Mesothelial cell of epicardium (in vitro differentiated cells): ENCODE results near the gene ZNF562. TPM values are rescaled to one million over a fixed set of nuclear protein-coding genes. Genes with fewer than 3 reads are reported as not detected.
"Not testable (repeated sequence)": the region's sequence is repeated elsewhere in the genome, so short reads cannot be mapped to it uniquely, and the experiment has no call there.

ENCODE experiments used
- DNase-seq, 2 experiments: peaks; one replicate each; pipeline ENCODE4 v3.0.0; 2021; ENCODE audit warnings: low spot score in 2 of 2; ENCODE audit not compliant: unreplicated experiment in 2 of 2
- H3K27ac Mint-ChIP-seq: 2 replicates; pipeline ENCODE4 v1.8.0; 2021; ENCODE audit warnings: mixed read lengths
- H3K27me3 Mint-ChIP-seq: 2 replicates; pipeline ENCODE4 v1.8.0; 2021; ENCODE audit warnings: low read depth, mixed read lengths
- H3K36me3 Mint-ChIP-seq: 2 replicates; pipeline ENCODE4 v1.8.0; 2021; ENCODE audit warnings: mixed read lengths
- H3K4me1 Mint-ChIP-seq: 2 replicates; pipeline ENCODE4 v1.8.0; 2021; ENCODE audit warnings: mixed read lengths
- H3K4me3 Mint-ChIP-seq: 2 replicates; pipeline ENCODE4 v1.8.0; 2021; ENCODE audit warnings: mild to moderate bottlenecking, moderate library complexity, mixed read lengths
- H3K9me3 Mint-ChIP-seq: 2 replicates; pipeline ENCODE4 v1.8.0; 2021; ENCODE audit warnings: mixed read lengths
- total RNA-seq: library from RNA; stranded (reverse); gene quantifications from 3 replicates; pipeline ENCODE4 v1.2.1, GENCODE V29; 2021
- TF ChIP-seq, protein P1 (sequence below): fragments of 200-600 bp; sonication (generic); IDR thresholded peaks from one replicate; pipeline ENCODE4 v1.5.0; 2021; ENCODE audit warnings: antibody characterized with exemption; ENCODE audit not compliant: unreplicated experiment

Gene ZNF562
- total RNA-seq, 1 donor from 2014 or later: 30.2 TPM

GRCh38 chr19:9705836-9706235, 30.9 kb upstream of the ZNF562 start:
- H3K27ac Mint-ChIP-seq: no peak overlapping the region

GRCh38 chr19:9702186-9702585, 27.3 kb upstream of the ZNF562 start:
- Mint-ChIP-seq H3K9me3 (peaks cover 58% of the 10 kb centered on the region), H3K36me3 (no peaks in the 10 kb centered on the region), H3K27ac (no peak overlapping the region), H3K27me3 (no peaks in the 10 kb centered on the region), H3K4me3 (no peak overlapping the region), H3K4me1 (no peaks in the 10 kb centered on the region)
- TF ChIP-seq, protein P1, sequence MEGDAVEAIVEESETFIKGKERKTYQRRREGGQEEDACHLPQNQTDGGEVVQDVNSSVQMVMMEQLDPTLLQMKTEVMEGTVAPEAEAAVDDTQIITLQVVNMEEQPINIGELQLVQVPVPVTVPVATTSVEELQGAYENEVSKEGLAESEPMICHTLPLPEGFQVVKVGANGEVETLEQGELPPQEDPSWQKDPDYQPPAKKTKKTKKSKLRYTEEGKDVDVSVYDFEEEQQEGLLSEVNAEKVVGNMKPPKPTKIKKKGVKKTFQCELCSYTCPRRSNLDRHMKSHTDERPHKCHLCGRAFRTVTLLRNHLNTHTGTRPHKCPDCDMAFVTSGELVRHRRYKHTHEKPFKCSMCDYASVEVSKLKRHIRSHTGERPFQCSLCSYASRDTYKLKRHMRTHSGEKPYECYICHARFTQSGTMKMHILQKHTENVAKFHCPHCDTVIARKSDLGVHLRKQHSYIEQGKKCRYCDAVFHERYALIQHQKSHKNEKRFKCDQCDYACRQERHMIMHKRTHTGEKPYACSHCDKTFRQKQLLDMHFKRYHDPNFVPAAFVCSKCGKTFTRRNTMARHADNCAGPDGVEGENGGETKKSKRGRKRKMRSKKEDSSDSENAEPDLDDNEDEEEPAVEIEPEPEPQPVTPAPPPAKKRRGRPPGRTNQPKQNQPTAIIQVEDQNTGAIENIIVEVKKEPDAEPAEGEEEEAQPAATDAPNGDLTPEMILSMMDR: no peak
- no peak for DNase-seq

More at GRCh38 chr19:9705836-9706235, 30.9 kb upstream of the ZNF562 start:
- H3K27me3 Mint-ChIP-seq: no peaks in the 10 kb centered on the region
- peaks cover 2% of the 10 kb centered on the region for H3K36me3 Mint-ChIP-seq
- no peak for DNase-seq
- H3K9me3 Mint-ChIP-seq: peaks cover 69% of the 10 kb centered on the region
- no peaks in the 10 kb centered on the region for H3K4me1 Mint-ChIP-seq
- H3K4me3 Mint-ChIP-seq: no peak overlapping the region
- TF ChIP-seq, protein P1: no peak

DNA sequence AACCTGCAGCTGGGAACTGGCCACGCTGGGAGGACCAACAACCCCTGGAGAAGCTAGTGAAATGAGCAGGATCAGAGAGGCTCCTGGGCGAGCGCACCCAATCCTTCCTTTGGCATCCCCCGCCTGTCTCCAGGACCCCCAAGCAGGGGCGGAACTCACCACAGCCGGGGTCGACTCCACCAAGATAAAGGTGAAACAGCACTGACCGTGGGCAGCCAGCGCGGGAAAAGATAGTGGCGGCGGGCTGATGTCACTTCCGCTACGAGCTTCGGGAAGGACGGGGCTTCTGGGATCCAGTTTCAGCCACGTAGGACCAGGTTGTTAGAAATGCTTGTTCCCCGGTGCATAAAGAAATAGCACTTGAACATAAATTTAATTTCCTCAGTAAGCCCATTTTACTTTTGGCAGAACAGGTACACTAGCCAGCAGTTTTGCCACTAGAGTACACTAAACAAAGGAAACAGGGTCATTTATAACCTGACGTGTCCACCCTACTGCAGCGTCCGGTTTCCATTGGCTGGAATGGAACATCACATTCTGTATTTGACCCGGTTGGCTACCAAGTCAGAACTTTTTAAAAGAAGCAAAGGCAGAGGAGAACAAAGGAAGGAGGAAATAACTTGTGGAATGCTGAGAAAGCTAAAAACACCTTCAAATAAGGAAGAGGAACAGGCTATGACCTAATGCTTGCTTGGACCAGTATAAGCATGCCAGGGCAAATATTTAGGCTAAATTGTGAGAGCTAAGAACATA, 25.5 kb upstream of the ZNF562 start:
- no peak for DNase-seq
- no peak overlapping the region for H3K4me3 Mint-ChIP-seq
- H3K9me3 Mint-ChIP-seq: peaks cover 58% of the 10 kb centered on the region
- H3K36me3 Mint-ChIP-seq: no peaks in the 10 kb centered on the region
- TF ChIP-seq, protein P1: no peak
- H3K4me1 Mint-ChIP-seq: no peaks in the 10 kb centered on the region
- H3K27me3 Mint-ChIP-seq: no peaks in the 10 kb centered on the region
- H3K27ac Mint-ChIP-seq: no peak overlapping the region

GRCh38 chr19:9690301-9690700, 15.4 kb upstream of the ZNF562 start:
- not testable (repeated sequence) for DNase-seq, H3K27ac Mint-ChIP-seq, H3K4me1 Mint-ChIP-seq, H3K4me3 Mint-ChIP-seq, H3K27me3 Mint-ChIP-seq
- Mint-ChIP-seq H3K36me3 (peaks cover 20% of the 10 kb centered on the region), H3K9me3 (peaks cover 61% of the 10 kb centered on the region)

GRCh38 chr19:9679996-9680395, 5.1 kb upstream of the ZNF562 start:
- not testable (repeated sequence) for H3K4me3 Mint-ChIP-seq, H3K4me1 Mint-ChIP-seq, H3K27me3 Mint-ChIP-seq, H3K27ac Mint-ChIP-seq, DNase-seq
- Mint-ChIP-seq H3K36me3 (peaks cover 20% of the 10 kb centered on the region), H3K9me3 (peaks cover 24% of the 10 kb centered on the region)

DNA sequence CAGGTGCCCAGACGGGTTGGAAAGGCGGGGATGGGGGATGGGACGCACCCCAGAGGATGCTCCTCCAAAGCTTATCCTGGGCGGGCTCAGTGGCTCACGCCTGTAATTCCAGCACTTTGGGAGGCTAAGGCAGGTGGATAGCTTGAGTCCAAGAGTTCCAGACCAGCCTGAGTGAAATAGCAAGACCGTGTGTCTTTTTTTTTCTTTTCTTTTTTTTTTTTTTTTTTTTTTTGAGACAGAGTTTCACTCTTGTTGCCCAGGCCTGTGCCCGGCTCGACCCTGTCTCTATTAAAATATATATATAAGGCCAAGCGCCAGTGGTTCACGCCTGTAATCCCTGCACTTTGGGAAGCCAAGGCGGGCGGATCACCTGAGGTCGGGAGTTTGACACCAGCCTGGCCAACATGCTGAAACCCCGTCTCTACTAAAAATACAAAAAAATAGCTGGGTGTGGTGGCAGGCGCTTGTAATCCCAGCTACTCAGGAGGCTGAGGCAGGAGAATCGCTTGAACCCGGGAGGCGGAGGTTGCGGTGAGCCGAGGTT, 530 bp upstream of the ZNF562 start:
- H3K27me3 Mint-ChIP-seq, H3K4me1 Mint-ChIP-seq: not testable (repeated sequence)
- peaks cover 30% of the 10 kb centered on the region for H3K9me3 Mint-ChIP-seq

GRCh38 chr19:9673912-9674662, 813 bp downstream of the ZNF562 start:
- Mint-ChIP-seq H3K27ac (peak overlapping the region; percentile 100), H3K36me3 (peaks cover 52% of the 10 kb centered on the region), H3K27me3 (no peaks in the 10 kb centered on the region), H3K4me1 (peaks cover 4% of the 10 kb centered on the region), H3K4me3 (peak overlapping the region; percentile 93), H3K9me3 (peaks cover 38% of the 10 kb centered on the region)
- TF ChIP-seq, protein P1: no peak
- no peak for DNase-seq

More for the DNA sequence above, 530 bp upstream of the ZNF562 start:
- peaks cover 42% of the 10 kb centered on the region for H3K36me3 Mint-ChIP-seq
- DNase-seq: peak in 1 of 2 experiments; percentile 23
- H3K27ac Mint-ChIP-seq: peak overlapping the region; percentile 100
- peak overlapping the region; percentile 93 for H3K4me3 Mint-ChIP-seq
